Subcutaneous adipose tissue (tissue), 4 donors: ENCODE data around the gene ZC3H12D. TPM values are rescaled to one million over a fixed set of nuclear protein-coding genes. Genes with fewer than 3 reads are reported as not detected.

Experiments
- CTCF ChIP-seq: fragments of 450-650 bp; IDR thresholded peaks from one replicate; pipeline ENCODE4 v1.5.1; 2016; ENCODE audit warnings: low read depth, mild to moderate bottlenecking, control low read depth, antibody characterized with exemption, moderate library complexity
- total RNA-seq, 4 donors: library from RNA; depleted of rRNA; stranded (reverse); fragments of >200 nt; gene quantifications; one replicate each; pipeline ENCODE4 v1.1.0, GENCODE V29; 2016

ZC3H12D gene
- total RNA-seq, 4 donors from 2014 or later, result 1.8 to 11.2 (median 4.8) TPM

GRCh38 chr6:149461670-149462069 is 23.1 kb downstream of the ZC3H12D start:
- no peak for TF ChIP-seq CTCF

GRCh38 chr6:149459761-149460160 is 25.1 kb downstream of the ZC3H12D start:
- no peak for TF ChIP-seq CTCF

GRCh38 chr6:149458806-149459205 is 26.0 kb downstream of the ZC3H12D start:
- TF ChIP-seq CTCF, result no peak

- no peak for TF ChIP-seq CTCF
Observed at GRCh38 chr6:149458196-149458595, 26.6 kb downstream of the ZC3H12D start.

GRCh38 chr6:149457316-149457884 is 27.4 kb downstream of the ZC3H12D start:
- TF ChIP-seq CTCF, result no peak

GRCh38 chr6:149456311-149457021 is 28.3 kb downstream of the ZC3H12D start:
- TF ChIP-seq CTCF, result no peak

GRCh38 chr6:149455031-149455732 is 29.6 kb downstream of the ZC3H12D start:
- TF ChIP-seq CTCF, result no peak
